ENCODE measurements around the gene TRIP12. TPM values are rescaled to one million over a fixed set of nuclear protein-coding genes. Genes with fewer than 3 reads are reported as not detected.
A peak's percentile ranks its signal among the peaks of the same experiment; 100 is the strongest.

TRIP12 gene
- total RNA-seq, 6 experiments from 2014 or later = 249 to 296 (median 265) TPM

DNA sequence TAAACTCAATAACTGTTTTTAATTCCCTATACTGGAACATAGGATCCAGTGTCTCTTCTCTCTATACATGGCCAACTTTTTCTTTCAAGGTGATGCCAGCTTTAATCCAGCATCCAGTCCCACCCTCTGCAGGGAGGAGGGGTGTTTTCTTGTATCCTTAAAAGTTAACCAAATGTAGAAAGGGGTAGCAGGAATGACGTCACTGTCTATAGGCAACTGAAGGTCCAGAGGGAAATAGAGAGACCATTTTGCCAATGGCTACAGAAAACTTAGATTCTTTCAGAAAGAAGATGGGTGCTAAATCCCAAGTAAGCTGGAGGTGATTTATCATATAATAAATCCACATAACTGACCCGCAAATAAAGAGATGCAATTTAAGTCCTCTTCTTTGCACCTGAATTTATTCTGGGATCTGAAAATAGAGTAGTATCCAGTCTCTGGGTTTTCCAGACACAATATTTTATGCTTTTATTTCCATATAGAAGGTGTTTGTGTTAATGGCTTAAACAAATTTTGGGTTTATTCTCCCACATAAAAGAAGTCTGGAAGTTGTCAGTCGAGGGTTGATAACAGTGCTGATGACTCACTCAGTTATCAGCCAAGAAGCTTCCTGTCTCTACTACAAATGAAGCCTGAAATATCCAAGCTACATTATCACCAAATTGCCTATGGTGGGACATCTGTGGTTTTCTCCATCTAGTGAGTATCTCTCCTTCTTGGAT lies 201.7 kb downstream of the TRIP12 start:
- H3K9me3 Mint-ChIP-seq = no peaks in the 10 kb centered on the region
- H3K4me1 Mint-ChIP-seq (ENCODE audit: low read depth) = peaks cover 8% of the 10 kb centered on the region; the same call in 1 of the 2 replicates
- no peak for DNase-seq
- H3K4me3 Mint-ChIP-seq = no peak overlapping the region
- TF ChIP-seq, protein P1, sequence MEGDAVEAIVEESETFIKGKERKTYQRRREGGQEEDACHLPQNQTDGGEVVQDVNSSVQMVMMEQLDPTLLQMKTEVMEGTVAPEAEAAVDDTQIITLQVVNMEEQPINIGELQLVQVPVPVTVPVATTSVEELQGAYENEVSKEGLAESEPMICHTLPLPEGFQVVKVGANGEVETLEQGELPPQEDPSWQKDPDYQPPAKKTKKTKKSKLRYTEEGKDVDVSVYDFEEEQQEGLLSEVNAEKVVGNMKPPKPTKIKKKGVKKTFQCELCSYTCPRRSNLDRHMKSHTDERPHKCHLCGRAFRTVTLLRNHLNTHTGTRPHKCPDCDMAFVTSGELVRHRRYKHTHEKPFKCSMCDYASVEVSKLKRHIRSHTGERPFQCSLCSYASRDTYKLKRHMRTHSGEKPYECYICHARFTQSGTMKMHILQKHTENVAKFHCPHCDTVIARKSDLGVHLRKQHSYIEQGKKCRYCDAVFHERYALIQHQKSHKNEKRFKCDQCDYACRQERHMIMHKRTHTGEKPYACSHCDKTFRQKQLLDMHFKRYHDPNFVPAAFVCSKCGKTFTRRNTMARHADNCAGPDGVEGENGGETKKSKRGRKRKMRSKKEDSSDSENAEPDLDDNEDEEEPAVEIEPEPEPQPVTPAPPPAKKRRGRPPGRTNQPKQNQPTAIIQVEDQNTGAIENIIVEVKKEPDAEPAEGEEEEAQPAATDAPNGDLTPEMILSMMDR (IDR thresholded peaks at IDR 0.05) = no peak
- peaks cover 5% of the 10 kb centered on the region for H3K27me3 Mint-ChIP-seq (ENCODE audit: insufficient read depth)
- H3K27ac Mint-ChIP-seq = no peak overlapping the region
- H3K36me3 Mint-ChIP-seq (ENCODE audit: low read depth) = no peaks in the 10 kb centered on the region

- Mint-ChIP-seq H3K4me3 (no peak overlapping the region), H3K36me3 (ENCODE audit: low read depth) (no peaks in the 10 kb centered on the region), H3K27me3 (ENCODE audit: insufficient read depth) (peaks cover 13% of the 10 kb centered on the region), H3K27ac (no peak overlapping the region), H3K9me3 (no peaks in the 10 kb centered on the region), H3K4me1 (ENCODE audit: low read depth) (no peaks in the 10 kb centered on the region)
- TF ChIP-seq, protein P1 (IDR thresholded peaks at IDR 0.05) = no peak
- no peak for DNase-seq
Measured at GRCh38 chr2:229718057-229718456, 203.8 kb downstream of the TRIP12 start.

DNA sequence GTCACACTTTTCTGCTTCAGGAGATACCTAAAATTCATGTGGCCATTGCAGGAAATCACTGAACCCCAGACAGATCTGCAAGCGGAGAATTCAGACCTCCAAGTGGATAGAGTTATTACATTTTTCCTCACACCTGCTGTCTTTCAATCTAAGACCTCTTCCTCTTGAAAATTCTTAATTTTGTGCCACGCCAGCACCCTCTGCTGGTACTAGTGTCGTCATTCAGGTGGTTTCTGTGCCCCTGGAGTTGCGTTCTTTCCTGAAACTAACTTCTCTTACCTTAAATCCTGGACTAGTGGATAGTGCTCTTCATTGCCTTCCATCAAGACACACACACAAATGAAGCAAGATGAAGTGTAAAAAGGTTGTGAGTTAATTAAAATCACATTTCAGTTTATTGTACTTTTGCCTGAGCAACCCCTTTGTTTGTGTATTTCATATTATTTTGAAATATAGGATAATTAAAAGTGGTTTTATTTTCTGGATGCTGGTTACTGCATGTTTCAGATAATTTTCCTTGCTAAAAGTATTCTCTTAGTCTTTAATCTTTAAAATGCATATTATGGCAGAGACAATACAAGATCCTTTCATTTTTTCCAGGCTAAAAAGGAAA lies 205.8 kb downstream of the TRIP12 start:
- H3K4me1 Mint-ChIP-seq (ENCODE audit: low read depth) = no peaks in the 10 kb centered on the region
- TF ChIP-seq, protein P1 (IDR thresholded peaks at IDR 0.05) = peak; percentile 70
- no peaks in the 10 kb centered on the region for H3K36me3 Mint-ChIP-seq (ENCODE audit: low read depth)
- H3K27me3 Mint-ChIP-seq (ENCODE audit: insufficient read depth) = peaks cover 27% of the 10 kb centered on the region
- H3K4me3 Mint-ChIP-seq = no peak overlapping the region
- no peak for DNase-seq
- H3K9me3 Mint-ChIP-seq = no peaks in the 10 kb centered on the region
- no peak overlapping the region for H3K27ac Mint-ChIP-seq

GRCh38 chr2:229714736-229715541 lies 206.9 kb downstream of the TRIP12 start:
- no peaks in the 10 kb centered on the region for H3K36me3 Mint-ChIP-seq (ENCODE audit: low read depth)

DNA sequence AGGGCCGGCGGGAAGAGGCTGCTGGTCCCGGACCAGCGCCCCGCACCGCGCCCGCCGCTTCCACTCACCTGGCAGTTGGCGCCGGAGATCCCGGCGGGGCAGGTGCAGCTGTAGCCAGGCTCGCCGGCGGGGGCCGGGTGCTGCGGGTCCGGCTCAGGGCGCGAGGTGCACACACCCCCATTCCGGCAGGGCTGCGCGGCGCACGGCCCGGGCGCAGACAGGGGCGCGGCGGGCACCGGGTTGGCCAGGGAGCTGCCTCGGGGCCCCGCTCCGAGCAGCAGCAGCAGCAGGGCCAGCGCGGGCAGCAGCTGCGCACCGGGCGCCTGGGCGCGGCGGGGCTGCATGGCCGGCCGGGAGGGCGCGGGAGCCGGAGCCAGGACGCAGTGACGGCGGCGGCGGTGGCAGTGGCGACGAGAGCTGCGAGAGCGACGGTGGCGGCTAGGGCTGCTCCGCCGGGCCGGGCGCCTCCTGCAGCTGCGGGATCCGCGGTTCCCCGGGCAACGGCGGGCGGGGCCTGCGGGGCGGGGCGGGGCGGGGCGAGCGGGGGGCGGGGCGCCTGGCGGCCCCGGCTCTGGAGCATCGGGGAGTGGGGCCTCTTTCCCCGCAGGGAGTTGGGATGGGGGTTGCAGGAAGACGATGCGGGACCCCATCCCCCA lies 207.6 kb downstream of the TRIP12 start, which contains the start of gene DNER:
Gene DNER (minus strand): TSS at position 476 of the 656 bp plus-strand sequence. CDS start 132 bp downstream, at position 344.
- Mint-ChIP-seq H3K9me3 (no peaks in the 10 kb centered on the region), H3K27me3 (ENCODE audit: insufficient read depth) (peaks cover 31% of the 10 kb centered on the region)
- DNase-seq = no peak

More at GRCh38 chr2:229714736-229715541, 206.9 kb downstream of the TRIP12 start:
- Mint-ChIP-seq H3K27me3 (ENCODE audit: insufficient read depth) (peaks cover 28% of the 10 kb centered on the region), H3K4me3 (peak overlapping the region; percentile 53), H3K27ac (no peak overlapping the region), H3K9me3 (no peaks in the 10 kb centered on the region), H3K4me1 (ENCODE audit: low read depth) (no peaks in the 10 kb centered on the region)
- DNase-seq = peak; percentile 25
- TF ChIP-seq, protein P1 (IDR thresholded peaks at IDR 0.05) = peak; percentile 32

More for the DNA sequence above, 207.6 kb downstream of the TRIP12 start, which contains the start of gene DNER:
- peak within 1 kb of the TSS; percentile 60 for H3K4me3 Mint-ChIP-seq
- no peaks in the 10 kb centered on the region for H3K36me3 Mint-ChIP-seq (ENCODE audit: low read depth)
- no peaks in the 10 kb centered on the region for H3K4me1 Mint-ChIP-seq (ENCODE audit: low read depth)
- TF ChIP-seq, protein P1 (IDR thresholded peaks at IDR 0.05) = no peak
- no peak within 1 kb of the TSS for H3K27ac Mint-ChIP-seq
